ENCODE data around the gene OR7E24.
"Not testable (repeated sequence)": the region's sequence is repeated elsewhere in the genome, so short reads cannot be mapped to it uniquely, and the experiment has no call there.

OR7E24 gene

GRCh38 chr19:9250630-9251029 lies at the start of gene OR7E24:
OR7E24 (plus strand) TSS chr19:9250930; CDS start chr19:9251044, 114 bp downstream.
- no peak for TF ChIP-seq CTCF (IDR thresholded peaks at IDR 0.05; ENCODE audit: extremely low read depth, insufficient read depth, missing control alignments)
- DNase-seq (ENCODE audit: low spot score), result no peak
- in situ Hi-C loops (cut with MboI; ENCODE audit: low pct_unique_long_range_greater_than_20kb, low sequenced_read_pairs, unreplicated experiment), result no loop called here

- in situ Hi-C loops (cut with MboI; ENCODE audit: low pct_unique_long_range_greater_than_20kb, low sequenced_read_pairs, unreplicated experiment), result no loop called here
- DNase-seq (ENCODE audit: low spot score), result peak; percentile 47
- peak; percentile 89 for TF ChIP-seq CTCF (IDR thresholded peaks at IDR 0.05; ENCODE audit: extremely low read depth, insufficient read depth, missing control alignments)
These were observed 45.1 kb upstream of the OR7E24 start for GRCh38 chr19:9205501-9206113.

GRCh38 chr19:9219489-9219888 lies 31.2 kb upstream of the OR7E24 start, which contains the start of gene OR7D4:
OR7D4 (minus strand) TSS chr19:9219589; CDS start chr19:9214837, 4,752 bp downstream.
- DNase-seq (ENCODE audit: low spot score), result no peak
- in situ Hi-C loops (cut with MboI; ENCODE audit: low pct_unique_long_range_greater_than_20kb, low sequenced_read_pairs, unreplicated experiment), result no loop called here
- no peak for TF ChIP-seq CTCF (IDR thresholded peaks at IDR 0.05; ENCODE audit: extremely low read depth, insufficient read depth, missing control alignments)

GRCh38 chr19:9251236-9251635 lies 506 bp downstream of the OR7E24 start:
- no peak for DNase-seq (ENCODE audit: low spot score)
- no peak for TF ChIP-seq CTCF (IDR thresholded peaks at IDR 0.05; ENCODE audit: extremely low read depth, insufficient read depth, missing control alignments)
- in situ Hi-C loops (cut with MboI; ENCODE audit: low pct_unique_long_range_greater_than_20kb, low sequenced_read_pairs, unreplicated experiment), result no loop called here

GRCh38 chr19:9283485-9283884 lies 32.8 kb downstream of the OR7E24 start:
- in situ Hi-C loops (cut with MboI; ENCODE audit: low pct_unique_long_range_greater_than_20kb, low sequenced_read_pairs, unreplicated experiment), result not testable (repeated sequence)

GRCh38 chr19:9289231-9289884 lies 38.6 kb downstream of the OR7E24 start:
- DNase-seq (ENCODE audit: low spot score), result no peak
- in situ Hi-C loops (cut with MboI; ENCODE audit: low pct_unique_long_range_greater_than_20kb, low sequenced_read_pairs, unreplicated experiment), result no loop called here
- no peak for TF ChIP-seq CTCF (IDR thresholded peaks at IDR 0.05; ENCODE audit: extremely low read depth, insufficient read depth, missing control alignments)

More at GRCh38 chr19:9283485-9283884, 32.8 kb downstream of the OR7E24 start:
- not testable (repeated sequence) for DNase-seq (ENCODE audit: low spot score)

GRCh38 chr19:9295411-9295849 lies 44.7 kb downstream of the OR7E24 start:
- in situ Hi-C loops (cut with MboI; ENCODE audit: low pct_unique_long_range_greater_than_20kb, low sequenced_read_pairs, unreplicated experiment), result no loop called here
- no peak for TF ChIP-seq CTCF (IDR thresholded peaks at IDR 0.05; ENCODE audit: extremely low read depth, insufficient read depth, missing control alignments)
- no peak for DNase-seq (ENCODE audit: low spot score)

All from GM13977 (cell line).